ENCODE data around the gene WASL. TPM values are rescaled to one million over a fixed set of nuclear protein-coding genes. Genes with fewer than 3 reads are reported as not detected.

WASL gene
- total and polyA plus RNA-seq, 10 of the 15 experiments (the other 5 are each of a cell fraction or from before 2014, with no cell fraction given): 2.0 to 6.4 (median 3.5) TPM

DNA sequence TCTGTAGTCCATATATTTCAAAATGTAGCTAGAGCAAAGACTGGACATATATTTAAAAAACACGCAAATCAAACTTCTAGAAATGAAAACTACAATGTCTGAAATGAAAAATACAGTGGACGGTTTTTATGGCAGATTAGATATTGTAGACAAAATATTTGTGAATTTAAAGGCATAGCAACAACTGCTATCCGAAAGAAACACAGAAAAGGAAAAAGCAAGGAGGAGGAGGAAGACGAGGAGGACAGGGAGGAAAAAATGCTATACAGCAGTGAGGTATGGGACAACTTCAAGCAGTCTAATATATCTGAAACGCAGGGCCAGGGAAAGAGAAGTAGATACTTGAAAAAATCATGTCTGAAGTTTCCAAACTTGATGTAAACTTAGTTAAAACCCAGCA lies 13.3 kb downstream of the WASL start:
- no peak for DNase-seq (ENCODE audit: low read depth, low spot score)
- H3K4me1 ChIP-seq (ENCODE audit: control insufficient read depth, insufficient read depth, low read length): no peaks in the 10 kb centered on the region
- ChIA-PET SMC1A (ENCODE audit: uncharacterized antibody, unreplicated experiment) (interaction anchor here (0.6 to 1.2 kb wide), 5 partner anchors 8 to 156 kb away, joined by 3 to 5 read pairs (median 4); partner anchors contain the start of gene WASL), CTCF (interaction anchor here (0.7 to 1.7 kb wide), 3 partner anchors 10 to 33 kb away, joined by 3 to 5 read pairs (median 4); partner anchors contain the start of gene WASL), POLR2A (no interaction called here), RAD21 (ENCODE audit: unreplicated experiment) (no interaction called here)
- intact Hi-C loops (cut with micrococcal nuclease; ENCODE audit: unreplicated experiment) (no loop called here), in situ Hi-C loops (cut with MboI) (no loop called here)
- no peaks in the 10 kb centered on the region for H4K20me1 ChIP-seq (ENCODE audit: control insufficient read depth, insufficient read depth)
- peaks cover 0 to 3% of the 10 kb centered on the region in 2 experiments; a peak in 2 of 4 replicates for H3K36me3 ChIP-seq (ENCODE audit: control insufficient read depth in 2 of 2, insufficient read depth in 2 of 2, low read length in 1 of 2)
- H3K9ac ChIP-seq (ENCODE audit: control insufficient read depth, insufficient read depth, low read length): no peak overlapping the region
- no peak overlapping the region for H2AFZ ChIP-seq (ENCODE audit: control insufficient read depth, low read depth, low read length)
- WGBS (ENCODE audit: insufficient coverage, insufficient replicate concordance, low lambda C conversion rate, missing lambda C conversion rate): 97% methylated on average over 5 of the region's 5 CpGs
- peaks cover 15% of the 10 kb centered on the region for H3K9me3 ChIP-seq (replicated peaks; ENCODE audit: control insufficient read depth, insufficient read depth, low read length)
- no peak overlapping the region for H3K4me3 ChIP-seq
- peaks cover 81% of the 10 kb centered on the region for H3K79me2 ChIP-seq (ENCODE audit: control insufficient read depth, insufficient read depth, low read length)
- FAIRE-seq: no peak
- H3K4me2 ChIP-seq (ENCODE audit: control insufficient read depth, insufficient read depth): no peak overlapping the region
- no TSS peak for BruUV-seq (replicated peaks)
- H3K27ac ChIP-seq (ENCODE audit: control insufficient read depth, insufficient read depth): no peak overlapping the region
- H3K27me3 ChIP-seq (replicated peaks in 1 of 2; ENCODE audit: control insufficient read depth in 2 of 2, insufficient read depth in 2 of 2, low read length in 1 of 2): no peaks in the 10 kb centered on the region
- ATAC-seq: no peak
- TF ChIP-seq, protein P1, sequence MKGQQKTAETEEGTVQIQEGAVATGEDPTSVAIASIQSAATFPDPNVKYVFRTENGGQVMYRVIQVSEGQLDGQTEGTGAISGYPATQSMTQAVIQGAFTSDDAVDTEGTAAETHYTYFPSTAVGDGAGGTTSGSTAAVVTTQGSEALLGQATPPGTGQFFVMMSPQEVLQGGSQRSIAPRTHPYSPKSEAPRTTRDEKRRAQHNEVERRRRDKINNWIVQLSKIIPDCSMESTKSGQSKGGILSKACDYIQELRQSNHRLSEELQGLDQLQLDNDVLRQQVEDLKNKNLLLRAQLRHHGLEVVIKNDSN (IDR thresholded peaks at IDR 0.05; ENCODE audit: borderline replicate concordance, extremely low read length, insufficient read depth, low read depth, low read length): no peak
- TF ChIP-seq, protein P2, sequence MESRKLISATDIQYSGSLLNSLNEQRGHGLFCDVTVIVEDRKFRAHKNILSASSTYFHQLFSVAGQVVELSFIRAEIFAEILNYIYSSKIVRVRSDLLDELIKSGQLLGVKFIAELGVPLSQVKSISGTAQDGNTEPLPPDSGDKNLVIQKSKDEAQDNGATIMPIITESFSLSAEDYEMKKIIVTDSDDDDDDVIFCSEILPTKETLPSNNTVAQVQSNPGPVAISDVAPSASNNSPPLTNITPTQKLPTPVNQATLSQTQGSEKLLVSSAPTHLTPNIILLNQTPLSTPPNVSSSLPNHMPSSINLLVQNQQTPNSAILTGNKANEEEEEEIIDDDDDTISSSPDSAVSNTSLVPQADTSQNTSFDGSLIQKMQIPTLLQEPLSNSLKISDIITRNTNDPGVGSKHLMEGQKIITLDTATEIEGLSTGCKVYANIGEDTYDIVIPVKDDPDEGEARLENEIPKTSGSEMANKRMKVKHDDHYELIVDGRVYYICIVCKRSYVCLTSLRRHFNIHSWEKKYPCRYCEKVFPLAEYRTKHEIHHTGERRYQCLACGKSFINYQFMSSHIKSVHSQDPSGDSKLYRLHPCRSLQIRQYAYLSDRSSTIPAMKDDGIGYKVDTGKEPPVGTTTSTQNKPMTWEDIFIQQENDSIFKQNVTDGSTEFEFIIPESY (IDR thresholded peaks at IDR 0.05): no peak; the same call in 1 of the 2 replicates
- TF ChIP-seq, protein P3, sequence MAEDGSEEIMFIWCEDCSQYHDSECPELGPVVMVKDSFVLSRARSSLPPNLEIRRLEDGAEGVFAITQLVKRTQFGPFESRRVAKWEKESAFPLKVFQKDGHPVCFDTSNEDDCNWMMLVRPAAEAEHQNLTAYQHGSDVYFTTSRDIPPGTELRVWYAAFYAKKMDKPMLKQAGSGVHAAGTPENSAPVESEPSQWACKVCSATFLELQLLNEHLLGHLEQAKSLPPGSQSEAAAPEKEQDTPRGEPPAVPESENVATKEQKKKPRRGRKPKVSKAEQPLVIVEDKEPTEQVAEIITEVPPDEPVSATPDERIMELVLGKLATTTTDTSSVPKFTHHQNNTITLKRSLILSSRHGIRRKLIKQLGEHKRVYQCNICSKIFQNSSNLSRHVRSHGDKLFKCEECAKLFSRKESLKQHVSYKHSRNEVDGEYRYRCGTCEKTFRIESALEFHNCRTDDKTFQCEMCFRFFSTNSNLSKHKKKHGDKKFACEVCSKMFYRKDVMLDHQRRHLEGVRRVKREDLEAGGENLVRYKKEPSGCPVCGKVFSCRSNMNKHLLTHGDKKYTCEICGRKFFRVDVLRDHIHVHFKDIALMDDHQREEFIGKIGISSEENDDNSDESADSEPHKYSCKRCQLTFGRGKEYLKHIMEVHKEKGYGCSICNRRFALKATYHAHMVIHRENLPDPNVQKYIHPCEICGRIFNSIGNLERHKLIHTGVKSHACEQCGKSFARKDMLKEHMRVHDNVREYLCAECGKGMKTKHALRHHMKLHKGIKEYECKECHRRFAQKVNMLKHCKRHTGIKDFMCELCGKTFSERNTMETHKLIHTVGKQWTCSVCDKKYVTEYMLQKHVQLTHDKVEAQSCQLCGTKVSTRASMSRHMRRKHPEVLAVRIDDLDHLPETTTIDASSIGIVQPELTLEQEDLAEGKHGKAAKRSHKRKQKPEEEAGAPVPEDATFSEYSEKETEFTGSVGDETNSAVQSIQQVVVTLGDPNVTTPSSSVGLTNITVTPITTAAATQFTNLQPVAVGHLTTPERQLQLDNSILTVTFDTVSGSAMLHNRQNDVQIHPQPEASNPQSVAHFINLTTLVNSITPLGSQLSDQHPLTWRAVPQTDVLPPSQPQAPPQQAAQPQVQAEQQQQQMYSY (CRISPR knock-in tag; IDR thresholded peaks at IDR 0.05): no peak
- TF ChIP-seq, protein P4, sequence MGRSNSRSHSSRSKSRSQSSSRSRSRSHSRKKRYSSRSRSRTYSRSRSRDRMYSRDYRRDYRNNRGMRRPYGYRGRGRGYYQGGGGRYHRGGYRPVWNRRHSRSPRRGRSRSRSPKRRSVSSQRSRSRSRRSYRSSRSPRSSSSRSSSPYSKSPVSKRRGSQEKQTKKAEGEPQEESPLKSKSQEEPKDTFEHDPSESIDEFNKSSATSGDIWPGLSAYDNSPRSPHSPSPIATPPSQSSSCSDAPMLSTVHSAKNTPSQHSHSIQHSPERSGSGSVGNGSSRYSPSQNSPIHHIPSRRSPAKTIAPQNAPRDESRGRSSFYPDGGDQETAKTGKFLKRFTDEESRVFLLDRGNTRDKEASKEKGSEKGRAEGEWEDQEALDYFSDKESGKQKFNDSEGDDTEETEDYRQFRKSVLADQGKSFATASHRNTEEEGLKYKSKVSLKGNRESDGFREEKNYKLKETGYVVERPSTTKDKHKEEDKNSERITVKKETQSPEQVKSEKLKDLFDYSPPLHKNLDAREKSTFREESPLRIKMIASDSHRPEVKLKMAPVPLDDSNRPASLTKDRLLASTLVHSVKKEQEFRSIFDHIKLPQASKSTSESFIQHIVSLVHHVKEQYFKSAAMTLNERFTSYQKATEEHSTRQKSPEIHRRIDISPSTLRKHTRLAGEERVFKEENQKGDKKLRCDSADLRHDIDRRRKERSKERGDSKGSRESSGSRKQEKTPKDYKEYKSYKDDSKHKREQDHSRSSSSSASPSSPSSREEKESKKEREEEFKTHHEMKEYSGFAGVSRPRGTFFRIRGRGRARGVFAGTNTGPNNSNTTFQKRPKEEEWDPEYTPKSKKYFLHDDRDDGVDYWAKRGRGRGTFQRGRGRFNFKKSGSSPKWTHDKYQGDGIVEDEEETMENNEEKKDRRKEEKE (IDR thresholded peaks at IDR 0.05): no peak
- no peak for TF ChIP-seq ZBED1 (IDR thresholded peaks at IDR 0.05; ENCODE audit: borderline replicate concordance)
- TF ChIP-seq FOS (IDR thresholded peaks at IDR 0.05; ENCODE audit: borderline replicate concordance, extremely low read depth, insufficient read length): no peak
- no peak for TF ChIP-seq EGR1 (IDR thresholded peaks at IDR 0.05; ENCODE audit: borderline replicate concordance in 1 of 2, low read depth in 2 of 2, low read length in 2 of 2)
- no peak for TF ChIP-seq GATAD2B (conservative IDR thresholded peaks at IDR 0.05; ENCODE audit: low read depth)
- no peak for TF ChIP-seq MYB (IDR thresholded peaks at IDR 0.05; ENCODE audit: borderline replicate concordance, low read depth, low read length)
- no peak for TF ChIP-seq BHLHE40 (IDR thresholded peaks at IDR 0.05; ENCODE audit: borderline replicate concordance in 1 of 2, low read depth in 2 of 2, low read length in 1 of 2)
- no peak for TF ChIP-seq NFIC (IDR thresholded peaks at IDR 0.05; ENCODE audit: low read depth, low read length)
- no peak for TF ChIP-seq DPF2 (IDR thresholded peaks at IDR 0.05)
- TF ChIP-seq KLF5 (IDR thresholded peaks at IDR 0.05; ENCODE audit: partially characterized antibody): no peak
- TF ChIP-seq KAT2A (conservative IDR thresholded peaks at IDR 0.05; ENCODE audit: control insufficient read depth, low read depth, low read length): no peak
